HepG2 (cell line): Measurements from ENCODE around the gene CNTN5. TPM values are rescaled to one million over a fixed set of nuclear protein-coding genes. Genes with fewer than 3 reads are reported as not detected.

Experiments
- ATAC-seq: fragments of 200-7000 bp; cut with Tn5 transposase; 3 replicates; pipeline ENCODE4 v1.9.1; 2020; ENCODE audit warnings: mild to moderate bottlenecking, moderate library complexity
- BruUV-seq: library from RNA; stranded (reverse); fragments of 400-500 nt; replicated peaks from 2 replicates; lab custom pipeline; 2021; lab: Mats Ljungman, UMichigan
- CTCF ChIA-PET: fragments of 300-600 bp; formaldehyde crosslinking; extraction: SDS; loops from one replicate; lab custom pipeline; 2021; ENCODE audit warnings: low total read pairs, inconsistent platforms, low intra/inter-chr PET ratio; lab: Yijun Ruan, JAX
- POLR2A ChIA-PET: fragments of 350-600 bp; sonication (Branson Sonifier 250); formaldehyde crosslinking; loops from one replicate; lab custom pipeline; 2020; ENCODE audit warnings: antibody characterized with exemption, inconsistent platforms; lab: Yijun Ruan, JAX
- DNase-seq: peaks from one replicate; pipeline ENCODE4 v3.0.0-alpha.2; 2015; ENCODE audit warnings: low spot score
- FAIRE-seq: peaks from 3 replicates; lab custom pipeline; 2011; peaks lifted over from hg19 to GRCh38; lab: Jason Lieb, UNC
- H2AFZ ChIP-seq: one replicate; pipeline ENCODE4 v1.6.1; 2011; ENCODE audit warnings: low read length, inconsistent platforms
- H3K27ac ChIP-seq: fragments of 300-600 bp; 3 replicates; pipeline ENCODE4 v1.8.0; 2011; ENCODE audit warnings: mixed run types, mild to moderate bottlenecking, mixed read lengths, low read length, inconsistent platforms; ENCODE audit not compliant: insufficient read depth; ENCODE audit errors: extremely low read length
- H3K27me3 ChIP-seq, 2 experiments: fragments of 200-600 bp in 1 of 2; 2 replicates in 1 of 2; 3 replicates in 1 of 2; pipeline versions ENCODE4 v1.6.0 to v1.8.0; 2011; ENCODE audit warnings: low read length in 2 of 2, mild to moderate bottlenecking in 2 of 2, moderate library complexity in 2 of 2, inconsistent platforms in 1 of 2; ENCODE audit not compliant: insufficient read depth in 2 of 2, control insufficient read depth in 1 of 2
- H3K36me3 ChIP-seq, 2 experiments: fragments of 200-600 bp in 1 of 2; replicated peaks in 1 of 2; 2 replicates in 1 of 2; 3 replicates in 1 of 2; pipeline versions ENCODE4 v1.5.1 to v1.8.0; 2011; ENCODE audit warnings: low read length in 2 of 2, inconsistent platforms in 1 of 2; ENCODE audit not compliant: insufficient read depth in 2 of 2, control insufficient read depth in 1 of 2
- H3K4me1 ChIP-seq: 2 replicates; pipeline ENCODE4 v1.5.1; 2012; ENCODE audit warnings: low read length, inconsistent platforms; ENCODE audit not compliant: insufficient read depth
- H3K4me2 ChIP-seq: 2 replicates; pipeline ENCODE4 v1.6.0; 2011; ENCODE audit warnings: low read depth, low read length, inconsistent platforms
- H3K4me3 ChIP-seq, 3 experiments: fragments of 200-600 bp in 1 of 3; sonication (generic), shearing (Covaris generic) in 1 of 3; replicated peaks in 1 of 3; 2 replicates each; pipeline ENCODE4 v1.5.1; 2011 to 2016; ENCODE audit warnings: low read length in 3 of 3, inconsistent platforms in 2 of 3, low read depth in 2 of 3, mild to moderate bottlenecking in 2 of 3, control low read depth in 1 of 3, mixed read lengths in 1 of 3; ENCODE audit not compliant: insufficient read depth in 1 of 3
- H3K79me2 ChIP-seq: one replicate; pipeline ENCODE4 v1.6.1; 2011; ENCODE audit warnings: low read length, inconsistent platforms; ENCODE audit not compliant: insufficient read depth
- H3K9ac ChIP-seq: 2 replicates; pipeline ENCODE4 v1.6.0; 2011; ENCODE audit warnings: mild to moderate bottlenecking, low read depth, low read length, inconsistent platforms; ENCODE audit not compliant: insufficient read depth
- H3K9me3 ChIP-seq: 2 replicates; pipeline ENCODE4 v1.5.1; 2012; ENCODE audit warnings: mild to moderate bottlenecking, low read length
- H4K20me1 ChIP-seq: 2 replicates; pipeline ENCODE4 v1.6.0; 2011; ENCODE audit warnings: inconsistent platforms, mild to moderate bottlenecking, low read length, moderate library complexity; ENCODE audit not compliant: insufficient read depth
- CHD4 ChIP-seq: fragments of 200-600 bp; sonication (generic); IDR thresholded peaks from 2 replicates; pipeline ENCODE4 v1.7.0; 2017; ENCODE audit warnings: mild to moderate bottlenecking, low read length, borderline replicate concordance
- DDIT3 ChIP-seq: sonication (generic); formaldehyde crosslinking; IDR thresholded peaks from 2 replicates; pipeline ENCODE4 v1.4.0; 2020; ENCODE audit warnings: mild to moderate bottlenecking, missing genetic modification reagents
- FOXO1 ChIP-seq: sonication (generic); formaldehyde crosslinking; IDR thresholded peaks from 2 replicates; pipeline ENCODE4 v1.4.0; 2020; ENCODE audit warnings: missing genetic modification reagents
- PHB2 ChIP-seq: fragments of 450-650 bp; IDR thresholded peaks from 2 replicates; pipeline ENCODE4 v1.6.1; 2018; ENCODE audit not compliant: partially characterized antibody
- SP4 ChIP-seq: sonication (generic); formaldehyde crosslinking; IDR thresholded peaks from 2 replicates; pipeline ENCODE4 v1.8.1; 2023; ENCODE audit warnings: mild to moderate bottlenecking, missing genetic modification reagents
- SUZ12 ChIP-seq: fragments of 150-350 bp; IDR thresholded peaks from 2 replicates; pipeline ENCODE4 v1.6.1; 2014; ENCODE audit warnings: low read depth, low read length
- ZNF414 ChIP-seq: sonication (generic); formaldehyde crosslinking; IDR thresholded peaks from 2 replicates; pipeline ENCODE4 v1.5.0; 2020; ENCODE audit warnings: missing genetic modification reagents
- ZNF446 ChIP-seq: sonication (generic); formaldehyde crosslinking; IDR thresholded peaks from 2 replicates; pipeline ENCODE4 v1.5.0; 2020; ENCODE audit warnings: mild to moderate bottlenecking, missing genetic modification reagents
- ZNF503 ChIP-seq: sonication (generic); formaldehyde crosslinking; IDR thresholded peaks from 2 replicates; pipeline ENCODE4 v1.4.0; 2020; ENCODE audit warnings: missing genetic modification reagents
- ZNF841 ChIP-seq: sonication (generic); formaldehyde crosslinking; IDR thresholded peaks from 2 replicates; pipeline ENCODE4 v1.8.1; 2023; ENCODE audit warnings: missing genetic modification reagents, borderline replicate concordance
- WGBS: methylation state at CpG from one replicate; pipeline ENCODE4 v1.1.6; 2017; ENCODE audit warnings: low lambda C conversion rate; 5-methylcytosine and 5-hydroxymethylcytosine counted together
- in situ Hi-C: cut with HindIII; loops from 2 replicates; pipeline ENCODE4 v1.10.0; 2017; ENCODE audit warnings: low pct_unique_long_range_greater_than_20kb; ENCODE audit not compliant: extremely low pct_ligation_motif_present
- intact Hi-C: fragments of 100-400 bp; cut with micrococcal nuclease; formaldehyde crosslinking; loops from one replicate; pipeline ENCODE4 v1.10.0; 2022; ENCODE audit not compliant: unreplicated experiment
- polyA plus RNA-seq, 8 experiments: library from polyadenylated mRNA; depleted of rRNA in 3 of 8; stranded (reverse) in 7 of 8; unstranded in 1 of 8; fragments of >200 nt; fragmentation: Illumina TruSeq in 4 of 8; extraction: Trizol in 4 of 8; gene quantifications; 2 replicates each; pipeline versions ENCODE4 v1.2.1 to v1.2.3, GENCODE V29; 2011 to 2016; ENCODE audit warnings: low read depth in 4 of 8, missing spikeins in 1 of 8, mixed read lengths in 1 of 8; ENCODE audit not compliant: insufficient read depth in 1 of 8
- total RNA-seq, 5 experiments: library from RNA; depleted of rRNA; stranded (reverse); fragments of >200 nt; fragmentation: Illumina TruSeq; extraction: Trizol; gene quantifications; 2 replicates each; pipeline ENCODE4 v1.2.3, GENCODE V29; 2016; ENCODE audit warnings: low read depth in 1 of 5
- TF ChIP-seq, protein P1 (sequence below): fragments of 450-650 bp; IDR thresholded peaks from 2 replicates; pipeline ENCODE4 v1.6.1; 2016
- TF ChIP-seq, protein P2 (sequence below): sonication (generic); formaldehyde crosslinking; IDR thresholded peaks from 2 replicates; pipeline ENCODE4 v1.5.1; 2020; ENCODE audit warnings: missing genetic modification reagents, mild to moderate bottlenecking, borderline replicate concordance

Gene CNTN5
- total and polyA plus RNA-seq, 2 of the 13 experiments (the other 11 are each of a cell fraction or from before 2014, with no cell fraction given): not detected

DNA sequence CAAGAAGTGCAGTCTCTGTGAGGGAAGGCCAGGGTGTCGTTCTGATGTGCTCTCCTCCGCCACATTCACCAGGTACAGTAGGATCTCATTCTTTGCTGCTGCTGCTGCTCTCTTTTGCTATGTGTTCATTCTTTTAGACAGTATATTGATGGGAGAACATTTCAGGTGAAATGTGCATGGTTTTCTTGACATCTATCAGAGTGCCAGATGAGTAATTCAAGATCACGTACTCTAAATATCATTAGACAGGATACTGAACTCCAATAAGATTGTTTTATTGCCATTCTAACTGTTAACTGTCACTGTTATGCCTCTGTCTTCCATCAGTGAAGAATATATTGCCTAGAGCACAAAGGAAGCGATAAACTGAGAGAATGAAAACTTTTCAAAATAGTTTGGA, 895.3 kb downstream of the CNTN5 start:
- H3K27ac ChIP-seq: no peak overlapping the region
- ChIA-PET POLR2A (no interaction called here), CTCF (no interaction called here)
- DNase-seq (no peak), FAIRE-seq (no peak), ATAC-seq (no peak)
- intact Hi-C loops: no loop called here
- WGBS: 3% methylated on average over 4 of the region's 4 CpGs
- no peak overlapping the region for H3K4me2 ChIP-seq
- H3K36me3 ChIP-seq: no peaks in the 10 kb centered on the region
- no peaks in the 10 kb centered on the region for H3K79me2 ChIP-seq
- no peaks in the 10 kb centered on the region for H3K4me1 ChIP-seq
- H3K27me3 ChIP-seq: no peaks in the 10 kb centered on the region
- H2AFZ ChIP-seq: no peak overlapping the region
- no peak overlapping the region for H3K4me3 ChIP-seq
- in situ Hi-C loops: no loop called here
- H4K20me1 ChIP-seq: no peaks in the 10 kb centered on the region
- peaks cover 33% of the 10 kb centered on the region for H3K9me3 ChIP-seq
- no peak overlapping the region for H3K9ac ChIP-seq
- BruUV-seq: no TSS peak
- TF ChIP-seq FOXO1 (CRISPR knock-in tag): no peak

GRCh38 chr11:99918761-99919160, 898.0 kb downstream of the CNTN5 start:
- H2AFZ ChIP-seq: no peak overlapping the region
- no peak overlapping the region for H3K4me3 ChIP-seq
- ATAC-seq: no peak
- no TSS peak for BruUV-seq
- in situ Hi-C loops: no loop called here
- no peaks in the 10 kb centered on the region for H3K4me1 ChIP-seq
- H3K4me2 ChIP-seq: no peak overlapping the region
- H3K79me2 ChIP-seq: no peaks in the 10 kb centered on the region
- no peak for FAIRE-seq
- H3K27me3 ChIP-seq: no peaks in the 10 kb centered on the region
- no peak overlapping the region for H3K9ac ChIP-seq
- no peak overlapping the region for H3K27ac ChIP-seq
- no peaks in the 10 kb centered on the region for H3K36me3 ChIP-seq
- ChIA-PET CTCF (no interaction called here), POLR2A (no interaction called here)
- intact Hi-C loops: no loop called here
- peaks cover 45% of the 10 kb centered on the region for H3K9me3 ChIP-seq
- WGBS: 24% methylated on average over 3 of the region's 3 CpGs
- no peaks in the 10 kb centered on the region for H4K20me1 ChIP-seq
- no peak for DNase-seq
- no peak for TF ChIP-seq PHB2
- TF ChIP-seq, protein P1, sequence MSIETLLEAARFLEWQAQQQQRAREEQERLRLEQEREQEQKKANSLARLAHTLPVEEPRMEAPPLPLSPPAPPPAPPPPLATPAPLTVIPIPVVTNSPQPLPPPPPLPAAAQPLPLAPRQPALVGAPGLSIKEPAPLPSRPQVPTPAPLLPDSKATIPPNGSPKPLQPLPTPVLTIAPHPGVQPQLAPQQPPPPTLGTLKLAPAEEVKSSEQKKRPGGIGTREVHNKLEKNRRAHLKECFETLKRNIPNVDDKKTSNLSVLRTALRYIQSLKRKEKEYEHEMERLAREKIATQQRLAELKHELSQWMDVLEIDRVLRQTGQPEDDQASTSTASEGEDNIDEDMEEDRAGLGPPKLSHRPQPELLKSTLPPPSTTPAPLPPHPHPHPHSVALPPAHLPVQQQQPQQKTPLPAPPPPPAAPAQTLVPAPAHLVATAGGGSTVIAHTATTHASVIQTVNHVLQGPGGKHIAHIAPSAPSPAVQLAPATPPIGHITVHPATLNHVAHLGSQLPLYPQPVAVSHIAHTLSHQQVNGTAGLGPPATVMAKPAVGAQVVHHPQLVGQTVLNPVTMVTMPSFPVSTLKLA: no peak
- no peak for TF ChIP-seq ZNF503 (CRISPR knock-in tag)
- no peak for TF ChIP-seq ZNF446 (CRISPR knock-in tag)
- TF ChIP-seq CHD4: no peak
- TF ChIP-seq, protein P2, sequence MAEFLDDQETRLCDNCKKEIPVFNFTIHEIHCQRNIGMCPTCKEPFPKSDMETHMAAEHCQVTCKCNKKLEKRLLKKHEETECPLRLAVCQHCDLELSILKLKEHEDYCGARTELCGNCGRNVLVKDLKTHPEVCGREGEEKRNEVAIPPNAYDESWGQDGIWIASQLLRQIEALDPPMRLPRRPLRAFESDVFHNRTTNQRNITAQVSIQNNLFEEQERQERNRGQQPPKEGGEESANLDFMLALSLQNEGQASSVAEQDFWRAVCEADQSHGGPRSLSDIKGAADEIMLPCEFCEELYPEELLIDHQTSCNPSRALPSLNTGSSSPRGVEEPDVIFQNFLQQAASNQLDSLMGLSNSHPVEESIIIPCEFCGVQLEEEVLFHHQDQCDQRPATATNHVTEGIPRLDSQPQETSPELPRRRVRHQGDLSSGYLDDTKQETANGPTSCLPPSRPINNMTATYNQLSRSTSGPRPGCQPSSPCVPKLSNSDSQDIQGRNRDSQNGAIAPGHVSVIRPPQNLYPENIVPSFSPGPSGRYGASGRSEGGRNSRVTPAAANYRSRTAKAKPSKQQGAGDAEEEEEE (CRISPR knock-in tag): no peak
- TF ChIP-seq SP4 (CRISPR knock-in tag): no peak
- no peak for TF ChIP-seq ZNF841
- TF ChIP-seq SUZ12: no peak
- TF ChIP-seq ZNF414 (CRISPR knock-in tag): no peak
- TF ChIP-seq DDIT3 (CRISPR knock-in tag): no peak
